ENCODE measurements around the gene SYCP1. TPM values are rescaled to one million over a fixed set of nuclear protein-coding genes. Genes with fewer than 3 reads are reported as not detected.

The SYCP1 gene
- total RNA-seq, 1 experiment from 2014 or later: not detected

GRCh38 chr1:115031595-115031994 is 176.9 kb downstream of the SYCP1 start:
- no peak overlapping the region for H2BK20ac ChIP-seq (ENCODE audit: low read depth, low read length, poor library complexity, severe bottlenecking)
- H3K9me3 ChIP-seq (ENCODE audit: control insufficient read depth, low read depth, low read length): no peaks in the 10 kb centered on the region
- H2BK12ac ChIP-seq (ENCODE audit: insufficient read length, low read depth, low read length): no peak overlapping the region
- H3K27me3 Mint-ChIP-seq (ENCODE audit: low read depth): no peaks in the 10 kb centered on the region
- no peak overlapping the region for H3K18ac ChIP-seq (ENCODE audit: insufficient read length, low read depth, low read length)
- H2BK120ac ChIP-seq (ENCODE audit: low read depth, low read length, poor library complexity, severe bottlenecking): no peak overlapping the region
- no peak overlapping the region for H2BK15ac ChIP-seq (ENCODE audit: low read depth, low read length)
- no peaks in the 10 kb centered on the region for H3K79me2 ChIP-seq (ENCODE audit: insufficient read depth, low read length)
- no peak overlapping the region for H3T11ph ChIP-seq (ENCODE audit: low read length)
- no peak overlapping the region for H3K27ac Mint-ChIP-seq
- no peak overlapping the region for H3K4me2 ChIP-seq (ENCODE audit: insufficient read depth, insufficient read length, low read length)
- no peaks in the 10 kb centered on the region for H3K27me3 ChIP-seq (ENCODE audit: insufficient read depth, low read length)
- H4K5ac ChIP-seq (ENCODE audit: insufficient read length, low read depth, low read length): no peak overlapping the region
- no peak overlapping the region for H2AK5ac ChIP-seq (ENCODE audit: insufficient read length, low read length)
- no CpG with 5 or more reads among the region's 2 CpGs for WGBS (ENCODE audit: extremely low coverage, insufficient read length, low lambda C conversion rate)
- H3K56ac ChIP-seq (ENCODE audit: insufficient read length, low read depth, low read length): no peak overlapping the region
- H3K79me1 ChIP-seq (ENCODE audit: insufficient read depth, low read depth, low read length, poor library complexity, severe bottlenecking): no peaks in the 10 kb centered on the region
- no peaks in the 10 kb centered on the region for H4K20me1 ChIP-seq (ENCODE audit: control insufficient read depth, insufficient read depth, insufficient read length)
- no peak overlapping the region for H4K8ac ChIP-seq (replicated peaks; ENCODE audit: insufficient read length, low read depth, low read length)
- no peak overlapping the region for H4K91ac ChIP-seq (ENCODE audit: insufficient read length, low read depth, low read length)
- H3K4ac ChIP-seq (ENCODE audit: low read depth, low read length): no peak overlapping the region
- no peak overlapping the region for H3K14ac ChIP-seq (ENCODE audit: insufficient read depth, low read length)
- DNase-seq: no peak
- H2AFZ ChIP-seq (ENCODE audit: low read length): no peak overlapping the region
- no peak overlapping the region for H3K9ac ChIP-seq (ENCODE audit: extremely low read depth, insufficient read length, low read length)
- H3K23me2 ChIP-seq (ENCODE audit: insufficient read length, low read depth, low read length, poor library complexity, severe bottlenecking): no peaks in the 10 kb centered on the region
- no peaks in the 10 kb centered on the region for H3K36me3 Mint-ChIP-seq (ENCODE audit: insufficient read depth in 1 of 3, low read depth in 3 of 3)
- H3K27ac ChIP-seq (ENCODE audit: insufficient read length, low read depth, low read length): no peak overlapping the region
- no peak overlapping the region for H2BK5ac ChIP-seq (ENCODE audit: insufficient read length, low read length)
- H3K4me3 Mint-ChIP-seq: no peak overlapping the region
- TF ChIP-seq CTCF (conservative IDR thresholded peaks at IDR 0.05): no peak
- no peak overlapping the region for H3K23ac ChIP-seq (ENCODE audit: insufficient read length, low read depth, low read length)
- H3K4me1 ChIP-seq (ENCODE audit: insufficient read depth, low read length): no peaks in the 10 kb centered on the region
- no peaks in the 10 kb centered on the region for H3K4me1 Mint-ChIP-seq
- no peaks in the 10 kb centered on the region for H3K9me3 Mint-ChIP-seq

All from H9 (cell line).